Activated naive CD4-positive, alpha-beta T cell treated with anti-CD3 and anti-CD28 coated beads, Interleukin-2, amount 50 U/mL, for 24 hours (primary cell): ENCODE data around the gene SLC7A6.

Source experiments
- H3K27ac Mint-ChIP-seq: one replicate; pipeline ENCODE4 v1.8.0; 2021; ENCODE audit warnings: mild to moderate bottlenecking, mixed read lengths
- H3K27me3 Mint-ChIP-seq: one replicate; pipeline ENCODE4 v1.8.0; 2021; ENCODE audit warnings: mixed read lengths
- H3K36me3 Mint-ChIP-seq: one replicate; pipeline ENCODE4 v1.8.0; 2021; ENCODE audit warnings: mixed read lengths
- H3K4me1 Mint-ChIP-seq: one replicate; pipeline ENCODE4 v1.8.0; 2021; ENCODE audit warnings: mixed read lengths
- H3K4me3 Mint-ChIP-seq: one replicate; pipeline ENCODE4 v1.8.0; 2021; ENCODE audit warnings: mild to moderate bottlenecking, mixed read lengths
- H3K9me3 Mint-ChIP-seq: one replicate; pipeline ENCODE4 v1.8.0; 2021; ENCODE audit warnings: mixed read lengths

SLC7A6 gene

GRCh38 chr16:68324336-68324735, 60.0 kb downstream of the SLC7A6 start:
- H3K27me3 Mint-ChIP-seq = no peaks in the 10 kb centered on the region
- H3K4me3 Mint-ChIP-seq = no peak overlapping the region
- H3K36me3 Mint-ChIP-seq = peaks cover 12% of the 10 kb centered on the region

GRCh38 chr16:68324780-68325357, 60.5 kb downstream of the SLC7A6 start:
- Mint-ChIP-seq H3K27ac (no peak overlapping the region), H3K36me3 (peaks cover 10% of the 10 kb centered on the region), H3K4me3 (no peak overlapping the region), H3K4me1 (peaks cover 20% of the 10 kb centered on the region), H3K9me3 (no peaks in the 10 kb centered on the region), H3K27me3 (no peaks in the 10 kb centered on the region)

More at GRCh38 chr16:68324336-68324735, 60.0 kb downstream of the SLC7A6 start:
- H3K27ac Mint-ChIP-seq = no peak overlapping the region
- H3K4me1 Mint-ChIP-seq = peaks cover 24% of the 10 kb centered on the region
- H3K9me3 Mint-ChIP-seq = no peaks in the 10 kb centered on the region

- Mint-ChIP-seq H3K9me3 (no peaks in the 10 kb centered on the region), H3K27ac (no peak overlapping the region), H3K4me1 (peaks cover 21% of the 10 kb centered on the region), H3K36me3 (peaks cover 11% of the 10 kb centered on the region), H3K4me3 (no peak overlapping the region), H3K27me3 (no peaks in the 10 kb centered on the region)
Measured at GRCh38 chr16:68328151-68328859, 64.0 kb downstream of the SLC7A6 start.

- no peaks in the 10 kb centered on the region for H3K9me3 Mint-ChIP-seq
- no peak overlapping the region for H3K27ac Mint-ChIP-seq
- H3K36me3 Mint-ChIP-seq = peaks cover 9% of the 10 kb centered on the region
- no peaks in the 10 kb centered on the region for H3K27me3 Mint-ChIP-seq
- peaks cover 21% of the 10 kb centered on the region for H3K4me1 Mint-ChIP-seq
- H3K4me3 Mint-ChIP-seq = no peak overlapping the region
Measured at GRCh38 chr16:68328860-68329390, 64.6 kb downstream of the SLC7A6 start.

- Mint-ChIP-seq H3K9me3 (no peaks in the 10 kb centered on the region), H3K27ac (peak overlapping the region; percentile 66), H3K27me3 (no peaks in the 10 kb centered on the region), H3K4me1 (peaks cover 21% of the 10 kb centered on the region), H3K4me3 (no peak overlapping the region), H3K36me3 (peaks cover 17% of the 10 kb centered on the region)
Measured at GRCh38 chr16:68331879-68332410, 67.6 kb downstream of the SLC7A6 start.

- H3K36me3 Mint-ChIP-seq = peaks cover 21% of the 10 kb centered on the region
- no peaks in the 10 kb centered on the region for H3K27me3 Mint-ChIP-seq
- H3K4me1 Mint-ChIP-seq = peaks cover 21% of the 10 kb centered on the region
- no peak overlapping the region for H3K27ac Mint-ChIP-seq
- H3K4me3 Mint-ChIP-seq = no peak overlapping the region
- H3K9me3 Mint-ChIP-seq = no peaks in the 10 kb centered on the region
Measured at GRCh38 chr16:68332411-68333121, 68.2 kb downstream of the SLC7A6 start.

- peaks cover 12% of the 10 kb centered on the region for H3K4me1 Mint-ChIP-seq
- H3K36me3 Mint-ChIP-seq = peaks cover 26% of the 10 kb centered on the region
- no peaks in the 10 kb centered on the region for H3K9me3 Mint-ChIP-seq
- H3K4me3 Mint-ChIP-seq = no peak overlapping the region
- H3K27me3 Mint-ChIP-seq = no peaks in the 10 kb centered on the region
- no peak overlapping the region for H3K27ac Mint-ChIP-seq
Measured at GRCh38 chr16:68335175-68335574, 70.8 kb downstream of the SLC7A6 start.

- H3K4me1 Mint-ChIP-seq = no peaks in the 10 kb centered on the region
- no peak overlapping the region for H3K4me3 Mint-ChIP-seq
- H3K36me3 Mint-ChIP-seq = peaks cover 27% of the 10 kb centered on the region
- no peaks in the 10 kb centered on the region for H3K27me3 Mint-ChIP-seq
- H3K27ac Mint-ChIP-seq = no peak overlapping the region
- no peaks in the 10 kb centered on the region for H3K9me3 Mint-ChIP-seq
Measured at GRCh38 chr16:68338326-68339119, 74.2 kb downstream of the SLC7A6 start.

- Mint-ChIP-seq H3K27ac (no peak overlapping the region), H3K36me3 (peaks cover 26% of the 10 kb centered on the region), H3K9me3 (no peaks in the 10 kb centered on the region), H3K27me3 (no peaks in the 10 kb centered on the region), H3K4me1 (no peaks in the 10 kb centered on the region), H3K4me3 (no peak overlapping the region)
Measured at GRCh38 chr16:68339214-68339613, 74.9 kb downstream of the SLC7A6 start.

GRCh38 chr16:68342620-68343019, 78.3 kb downstream of the SLC7A6 start:
- H3K27me3 Mint-ChIP-seq = no peaks in the 10 kb centered on the region
- no peak overlapping the region for H3K27ac Mint-ChIP-seq
- H3K9me3 Mint-ChIP-seq = no peaks in the 10 kb centered on the region
- H3K4me3 Mint-ChIP-seq = no peak overlapping the region
- H3K4me1 Mint-ChIP-seq = no peaks in the 10 kb centered on the region
- H3K36me3 Mint-ChIP-seq = peaks cover 23% of the 10 kb centered on the region

- Mint-ChIP-seq H3K27me3 (no peaks in the 10 kb centered on the region), H3K4me1 (no peaks in the 10 kb centered on the region), H3K4me3 (no peak overlapping the region), H3K27ac (no peak overlapping the region), H3K36me3 (peaks cover 18% of the 10 kb centered on the region), H3K9me3 (no peaks in the 10 kb centered on the region)
Measured at GRCh38 chr16:68343137-68343536, 78.8 kb downstream of the SLC7A6 start.

GRCh38 chr16:68344252-68344651, 79.9 kb downstream of the SLC7A6 start:
- H3K9me3 Mint-ChIP-seq = no peaks in the 10 kb centered on the region
- no peak overlapping the region for H3K4me3 Mint-ChIP-seq
- no peaks in the 10 kb centered on the region for H3K4me1 Mint-ChIP-seq
- H3K27me3 Mint-ChIP-seq = no peaks in the 10 kb centered on the region
- H3K27ac Mint-ChIP-seq = no peak overlapping the region
- peaks cover 18% of the 10 kb centered on the region for H3K36me3 Mint-ChIP-seq

- no peaks in the 10 kb centered on the region for H3K9me3 Mint-ChIP-seq
- no peak overlapping the region for H3K27ac Mint-ChIP-seq
- no peak overlapping the region for H3K4me3 Mint-ChIP-seq
- no peaks in the 10 kb centered on the region for H3K27me3 Mint-ChIP-seq
- H3K4me1 Mint-ChIP-seq = no peaks in the 10 kb centered on the region
- H3K36me3 Mint-ChIP-seq = peaks cover 18% of the 10 kb centered on the region
Measured at GRCh38 chr16:68345351-68345810, 81.1 kb downstream of the SLC7A6 start.

- Mint-ChIP-seq H3K4me3 (no peak overlapping the region), H3K9me3 (no peaks in the 10 kb centered on the region), H3K27ac (no peak overlapping the region), H3K36me3 (peaks cover 13% of the 10 kb centered on the region), H3K27me3 (no peaks in the 10 kb centered on the region), H3K4me1 (no peaks in the 10 kb centered on the region)
Measured at GRCh38 chr16:68345958-68346635, 81.8 kb downstream of the SLC7A6 start.
